Upper lobe of right lung (tissue), 1 donor: Measurements from ENCODE around the gene MORN4. TPM values are rescaled to one million over a fixed set of nuclear protein-coding genes. Genes with fewer than 3 reads are reported as not detected.

ENCODE experiments used
- ATAC-seq: fragments of 200-7000 bp; cut with Tn5 transposase; one replicate; pipeline ENCODE4 v1.9.1; 2020; ENCODE audit warnings: mild to moderate bottlenecking, moderate library complexity
- DNase-seq: peaks from one replicate; pipeline ENCODE4 v3.0.0-alpha.2; 2020
- H3K27ac ChIP-seq: fragments of 200-600 bp; one replicate; pipeline ENCODE4 v1.8.0; 2022
- H3K27me3 ChIP-seq: fragments of 200-600 bp; one replicate; pipeline ENCODE4 v1.8.0; 2022; ENCODE audit warnings: mild to moderate bottlenecking
- H3K36me3 ChIP-seq: fragments of 200-600 bp; one replicate; pipeline ENCODE4 v1.8.0; 2022
- H3K4me1 ChIP-seq: fragments of 200-600 bp; one replicate; pipeline ENCODE4 v1.8.0; 2022
- H3K4me3 ChIP-seq: fragments of 200-600 bp; one replicate; pipeline ENCODE4 v1.8.0; 2022; ENCODE audit warnings: mild to moderate bottlenecking
- H3K9me3 ChIP-seq: fragments of 200-600 bp; one replicate; pipeline ENCODE4 v1.8.0; 2022
- CTCF ChIP-seq: fragments of 200-600 bp; IDR thresholded peaks from one replicate; pipeline ENCODE4 v1.8.0; 2022; ENCODE audit warnings: antibody characterized with exemption
- intact Hi-C: fragments of 100-400 bp; cut with DNase I; formaldehyde crosslinking; loops from one replicate; pipeline ENCODE4 v1.11.0; 2022
- total RNA-seq: library from RNA; stranded (reverse); fragmentation: NEBNext Ultra II Directional; extraction: Animal tissue kit (Norgen Biotek cat#: 25700); gene quantifications from one replicate; pipeline ENCODE4 v1.2.1, GENCODE V29; 2021
- donor health status: DM: no; HTN: yes; CAD: no; lungs with severe emphysema.

The MORN4 gene
- total RNA-seq, 1 donor from 2014 or later: 3.8 TPM

- DNase-seq (peak; percentile 35), ATAC-seq (no peak)
- Histone ChIP-seq H3K36me3 (peaks cover 31% of the 10 kb centered on the region), H3K27ac (no peak overlapping the region), H3K4me1 (peaks cover 10% of the 10 kb centered on the region), H3K9me3 (no peaks in the 10 kb centered on the region), H3K27me3 (no peaks in the 10 kb centered on the region), H3K4me3 (no peak overlapping the region)
- TF ChIP-seq CTCF: no peak
- intact Hi-C loops: no loop called here
Observed at GRCh38 chr10:97567891-97568290, 65.4 kb downstream of the MORN4 start.

- H3K27ac ChIP-seq: no peak overlapping the region
- H3K9me3 ChIP-seq: no peaks in the 10 kb centered on the region
- peak; percentile 15 for DNase-seq
- H3K4me3 ChIP-seq: no peak overlapping the region
- no peak for ATAC-seq
- no peaks in the 10 kb centered on the region for H3K27me3 ChIP-seq
- TF ChIP-seq CTCF: no peak
- intact Hi-C loops: no loop called here
- H3K36me3 ChIP-seq: peaks cover 29% of the 10 kb centered on the region
- no peaks in the 10 kb centered on the region for H3K4me1 ChIP-seq
Observed at GRCh38 chr10:97566336-97566996, 66.8 kb downstream of the MORN4 start.

GRCh38 chr10:97564776-97565175, 68.5 kb downstream of the MORN4 start:
- Histone ChIP-seq H3K36me3 (peaks cover 14% of the 10 kb centered on the region), H3K9me3 (no peaks in the 10 kb centered on the region), H3K27ac (no peak overlapping the region), H3K4me1 (no peaks in the 10 kb centered on the region), H3K27me3 (no peaks in the 10 kb centered on the region), H3K4me3 (no peak overlapping the region)
- intact Hi-C loops: no loop called here
- DNase-seq: no peak
- no peak for TF ChIP-seq CTCF
- ATAC-seq: no peak

Other genes with a start within 250 kb of the MORN4 start
- gene RRP12, start 232.2 kb downstream of the MORN4 start, total RNA-seq: 23.7 TPM
- 139 TPM for gene PGAM1, start 207.3 kb downstream of the MORN4 start, total RNA-seq
- gene EXOSC1, start 187.5 kb downstream of the MORN4 start, total RNA-seq: 27.0 TPM
- 63.2 TPM for gene ZDHHC16, start 187.3 kb downstream of the MORN4 start, total RNA-seq
- gene MMS19, start 135.1 kb downstream of the MORN4 start, total RNA-seq: 70.7 TPM
- 37.5 TPM for gene UBTD1, start 134.6 kb downstream of the MORN4 start, total RNA-seq
- gene ANKRD2, start 60.7 kb downstream of the MORN4 start, total RNA-seq: 0.98 TPM
- 2.3 TPM for gene HOGA1, start 49.1 kb downstream of the MORN4 start, total RNA-seq
- gene C10orf62, start 43.8 kb downstream of the MORN4 start, total RNA-seq: not detected
- gene PI4K2A, start 7.2 kb upstream of the MORN4 start, total RNA-seq: 28.3 TPM
- gene AVPI1, start 53.7 kb upstream of the MORN4 start, total RNA-seq: 20.5 TPM
- 43.8 TPM for gene MARVELD1, start 80.2 kb upstream of the MORN4 start, total RNA-seq
- gene ZFYVE27, start 103.6 kb upstream of the MORN4 start, total RNA-seq: 29.4 TPM
- gene SFRP5, start 138.5 kb upstream of the MORN4 start, total RNA-seq: 3.0 TPM
- gene GOLGA7B, start 216.3 kb upstream of the MORN4 start, total RNA-seq: 0.98 TPM